H9 (cell line): ENCODE measurements around the gene OXSM. TPM values are rescaled to one million over a fixed set of nuclear protein-coding genes. Genes with fewer than 3 reads are reported as not detected.

Experiments
- DNase-seq: peaks from one replicate; pipeline ENCODE4 v3.0.0-alpha.2; 2017
- H2AFZ ChIP-seq: one replicate; pipeline ENCODE4 v1.6.1; 2013; ENCODE audit warnings: mild to moderate bottlenecking, low read length, control low read depth, moderate library complexity
- H2AK5ac ChIP-seq: 2 replicates; pipeline ENCODE4 v1.6.1; 2013; ENCODE audit warnings: low read length, control low read depth, mixed read lengths; ENCODE audit not compliant: insufficient read length
- H2BK120ac ChIP-seq: one replicate; pipeline ENCODE4 v1.6.1; 2013; ENCODE audit warnings: low read depth, mild to moderate bottlenecking, low read length, control low read depth, inconsistent platforms; ENCODE audit not compliant: poor library complexity, severe bottlenecking
- H2BK12ac ChIP-seq: 2 replicates; pipeline ENCODE4 v1.6.1; 2013; ENCODE audit warnings: low read length, control low read depth, mixed read lengths, low read depth; ENCODE audit not compliant: insufficient read length
- H2BK15ac ChIP-seq: 2 replicates; pipeline ENCODE4 v1.6.1; 2013; ENCODE audit warnings: low read depth, low read length, control low read depth
- H2BK20ac ChIP-seq: one replicate; pipeline ENCODE4 v1.6.1; 2013; ENCODE audit warnings: low read depth, mild to moderate bottlenecking, low read length, control low read depth, inconsistent platforms; ENCODE audit not compliant: poor library complexity, severe bottlenecking
- H2BK5ac ChIP-seq: 2 replicates; pipeline ENCODE4 v1.6.1; 2013; ENCODE audit warnings: low read length, control low read depth, mixed read lengths; ENCODE audit not compliant: insufficient read length
- H3K14ac ChIP-seq: 2 replicates; pipeline ENCODE4 v1.6.1; 2013; ENCODE audit warnings: low read length, control low read depth; ENCODE audit not compliant: insufficient read depth
- H3K18ac ChIP-seq: 2 replicates; pipeline ENCODE4 v1.6.1; 2013; ENCODE audit warnings: low read depth, mild to moderate bottlenecking, mixed read lengths, low read length, control low read depth; ENCODE audit not compliant: insufficient read length
- H3K23ac ChIP-seq: 2 replicates; pipeline ENCODE4 v1.6.1; 2013; ENCODE audit warnings: low read length, control low read depth, mixed read lengths, low read depth; ENCODE audit not compliant: insufficient read length
- H3K23me2 ChIP-seq: 2 replicates; pipeline ENCODE4 v1.6.1; 2013; ENCODE audit warnings: low read depth, mild to moderate bottlenecking, mixed read lengths, low read length, control low read depth; ENCODE audit not compliant: insufficient read length, poor library complexity, severe bottlenecking
- H3K27ac ChIP-seq: 2 replicates; pipeline ENCODE4 v1.5.1; 2013; ENCODE audit warnings: low read length, control low read depth, mixed read lengths, low read depth; ENCODE audit not compliant: insufficient read length
- H3K27me3 ChIP-seq: 2 replicates; pipeline ENCODE4 v1.6.1; 2013; ENCODE audit warnings: low read length, control low read depth, inconsistent platforms; ENCODE audit not compliant: insufficient read depth
- H3K4ac ChIP-seq: 2 replicates; pipeline ENCODE4 v1.6.1; 2013; ENCODE audit warnings: low read depth, mild to moderate bottlenecking, control low read depth, inconsistent platforms, low read length, moderate library complexity
- H3K4me1 ChIP-seq: 2 replicates; pipeline ENCODE4 v1.6.1; 2013; ENCODE audit warnings: low read length, control low read depth, inconsistent platforms; ENCODE audit not compliant: insufficient read depth
- H3K4me2 ChIP-seq: 2 replicates; pipeline ENCODE4 v1.6.1; 2013; ENCODE audit warnings: low read length, control low read depth, mixed read lengths; ENCODE audit not compliant: insufficient read length, insufficient read depth
- H3K56ac ChIP-seq: 2 replicates; pipeline ENCODE4 v1.6.1; 2013; ENCODE audit warnings: low read depth, mild to moderate bottlenecking, mixed read lengths, low read length, control low read depth; ENCODE audit not compliant: insufficient read length
- H3K79me1 ChIP-seq: 2 replicates; pipeline ENCODE4 v1.6.1; 2013; ENCODE audit warnings: low read depth, mild to moderate bottlenecking, moderate library complexity, low read length, control low read depth, inconsistent platforms; ENCODE audit not compliant: insufficient read depth, poor library complexity, severe bottlenecking
- H3K79me2 ChIP-seq: 2 replicates; pipeline ENCODE4 v1.6.1; 2013; ENCODE audit warnings: low read length, control low read depth, inconsistent platforms; ENCODE audit not compliant: insufficient read depth
- H3K9ac ChIP-seq: 2 replicates; pipeline ENCODE4 v1.6.1; 2013; ENCODE audit warnings: low read length, control low read depth, mixed read lengths; ENCODE audit not compliant: insufficient read length; ENCODE audit errors: extremely low read depth
- H3K9me3 ChIP-seq: one replicate; pipeline ENCODE4 v1.6.1; 2013; ENCODE audit warnings: low read depth, low read length, inconsistent platforms; ENCODE audit not compliant: control insufficient read depth
- H3T11ph ChIP-seq: one replicate; pipeline ENCODE4 v1.6.1; 2013; ENCODE audit warnings: mild to moderate bottlenecking, low read length, control low read depth, inconsistent platforms
- H4K20me1 ChIP-seq: one replicate; pipeline ENCODE4 v1.6.1; 2013; ENCODE audit not compliant: control insufficient read depth, insufficient read length, insufficient read depth
- H4K5ac ChIP-seq: 2 replicates; pipeline ENCODE4 v1.6.1; 2013; ENCODE audit warnings: low read depth, mild to moderate bottlenecking, mixed read lengths, low read length, control low read depth; ENCODE audit not compliant: insufficient read length
- H4K8ac ChIP-seq: replicated peaks from 2 replicates; pipeline ENCODE4 v1.6.1; 2013; ENCODE audit warnings: low read length, control low read depth, mixed read lengths, low read depth; ENCODE audit not compliant: insufficient read length
- H4K91ac ChIP-seq: 2 replicates; pipeline ENCODE4 v1.6.1; 2013; ENCODE audit warnings: low read depth, mild to moderate bottlenecking, moderate library complexity, mixed read lengths, low read length, control low read depth; ENCODE audit not compliant: insufficient read length
- H3K27ac Mint-ChIP-seq, 3 experiments: 2 replicates in 2 of 3; 3 replicates in 1 of 3; pipeline ENCODE4 v1.8.0; 2020 to 2021; ENCODE audit warnings: mixed read lengths in 3 of 3, mild to moderate bottlenecking in 1 of 3, moderate library complexity in 1 of 3
- H3K27me3 Mint-ChIP-seq: 2 replicates; pipeline ENCODE4 v1.8.0; 2021; ENCODE audit warnings: low read depth, mild to moderate bottlenecking, moderate library complexity, mixed read lengths
- H3K36me3 Mint-ChIP-seq, 3 experiments: 2 replicates in 2 of 3; 3 replicates in 1 of 3; pipeline ENCODE4 v1.8.0; 2020 to 2021; ENCODE audit warnings: low read depth in 3 of 3, mixed read lengths in 3 of 3; ENCODE audit not compliant: insufficient read depth in 1 of 3
- H3K4me1 Mint-ChIP-seq, 2 experiments: 2 replicates each; pipeline ENCODE4 v1.8.0; 2020; ENCODE audit warnings: mixed read lengths in 2 of 2
- H3K4me3 Mint-ChIP-seq, 2 experiments: 2 replicates in 1 of 2; 3 replicates in 1 of 2; pipeline ENCODE4 v1.8.0; 2020 to 2021; ENCODE audit warnings: mild to moderate bottlenecking in 2 of 2, mixed read lengths in 2 of 2, moderate library complexity in 1 of 2
- H3K9me3 Mint-ChIP-seq, 2 experiments: 2 replicates in 1 of 2; 3 replicates in 1 of 2; pipeline ENCODE4 v1.8.0; 2020; ENCODE audit warnings: mild to moderate bottlenecking in 2 of 2, mixed read lengths in 2 of 2, moderate library complexity in 1 of 2
- CTCF ChIP-seq: fragments of 200-600 bp; sonication (generic); conservative IDR thresholded peaks from 3 replicates; pipeline ENCODE4 v1.8.0; 2021; ENCODE audit warnings: antibody characterized with exemption, mild to moderate bottlenecking
- WGBS: extraction: QIAGEN DNeasy Blood & Tissue Kit; methylation state at CpG from one replicate; pipeline ENCODE4 v1.1.7; 2013; ENCODE audit warnings: missing lambda C conversion rate, low lambda C conversion rate, mixed read lengths; ENCODE audit not compliant: insufficient read length; ENCODE audit errors: extremely low coverage; 5-methylcytosine and 5-hydroxymethylcytosine counted together
- total RNA-seq: library from RNA; stranded (reverse); gene quantifications from 2 replicates; pipeline ENCODE4 v1.2.1, GENCODE V29; 2021

OXSM gene
- total RNA-seq, 1 experiment from 2014 or later: 2.5 TPM

- no peak overlapping the region for H2BK12ac ChIP-seq
- no peak overlapping the region for H3K56ac ChIP-seq
- H2BK20ac ChIP-seq: no peak overlapping the region
- H3T11ph ChIP-seq: no peak overlapping the region
- H4K20me1 ChIP-seq: no peaks in the 10 kb centered on the region
- Mint-ChIP-seq H3K9me3 (peaks cover 0 to 4% of the 10 kb centered on the region in 2 experiments; a peak in 1 of 5 replicates), H3K4me1 (peaks cover 38 to 40% of the 10 kb centered on the region in 2 experiments), H3K36me3 (peaks cover 0 to 8% (median 0%) of the 10 kb centered on the region in 3 experiments; a peak in 2 of 7 replicates), H3K4me3 (no peak overlapping the region), H3K27me3 (peaks cover 7% of the 10 kb centered on the region), H3K27ac (no peak overlapping the region)
- no peak overlapping the region for H2AFZ ChIP-seq
- H4K91ac ChIP-seq: no peak overlapping the region
- peaks cover 11% of the 10 kb centered on the region for H3K23me2 ChIP-seq
- no peaks in the 10 kb centered on the region for H3K79me1 ChIP-seq
- no peaks in the 10 kb centered on the region; the same call in 1 of the 2 replicates for H3K79me2 ChIP-seq
- no peak overlapping the region for H3K4me2 ChIP-seq
- no peaks in the 10 kb centered on the region for H3K4me1 ChIP-seq
- WGBS: no CpG with 5 or more reads among the region's 1 CpG
- TF ChIP-seq CTCF: no peak
- no peak overlapping the region for H3K14ac ChIP-seq
- H3K4ac ChIP-seq: no peak overlapping the region
- H3K23ac ChIP-seq: no peak overlapping the region
- no peak overlapping the region for H3K18ac ChIP-seq
- no peak overlapping the region for H2BK5ac ChIP-seq
- no peak overlapping the region for H2AK5ac ChIP-seq
- H3K9me3 ChIP-seq: no peaks in the 10 kb centered on the region
- no peak overlapping the region for H4K8ac ChIP-seq
- H3K9ac ChIP-seq: no peak overlapping the region
- no peak overlapping the region for H2BK120ac ChIP-seq
- no peak overlapping the region for H3K27ac ChIP-seq
- H3K27me3 ChIP-seq: no peaks in the 10 kb centered on the region
- H2BK15ac ChIP-seq: no peak overlapping the region
- no peak for DNase-seq
- no peak overlapping the region for H4K5ac ChIP-seq
These were observed 4.9 kb upstream of the OXSM start for GRCh38 chr3:25784971-25785370.
